Measurements from ENCODE around the gene DRC7.

- no peak for TF ChIP-seq EZH2phosphoT487 (IDR thresholded peaks at IDR 0.05; ENCODE audit: insufficient read depth, low read depth)
- no peak for TF ChIP-seq EZH2 (IDR thresholded peaks at IDR 0.05; ENCODE audit: insufficient read depth, poor library complexity, severe bottlenecking)
Observed at GRCh38 chr16:57769541-57770145, 75.0 kb downstream of the DRC7 start.

All from GM23248 (cell line).